ENCODE results near the gene TCF21. TPM values are rescaled to one million over a fixed set of nuclear protein-coding genes. Genes with fewer than 3 reads are reported as not detected.

TCF21 gene
- total RNA-seq, 4 donors from 2014 or later, result 1.5 to 9.1 (median 4.7) TPM

DNA sequence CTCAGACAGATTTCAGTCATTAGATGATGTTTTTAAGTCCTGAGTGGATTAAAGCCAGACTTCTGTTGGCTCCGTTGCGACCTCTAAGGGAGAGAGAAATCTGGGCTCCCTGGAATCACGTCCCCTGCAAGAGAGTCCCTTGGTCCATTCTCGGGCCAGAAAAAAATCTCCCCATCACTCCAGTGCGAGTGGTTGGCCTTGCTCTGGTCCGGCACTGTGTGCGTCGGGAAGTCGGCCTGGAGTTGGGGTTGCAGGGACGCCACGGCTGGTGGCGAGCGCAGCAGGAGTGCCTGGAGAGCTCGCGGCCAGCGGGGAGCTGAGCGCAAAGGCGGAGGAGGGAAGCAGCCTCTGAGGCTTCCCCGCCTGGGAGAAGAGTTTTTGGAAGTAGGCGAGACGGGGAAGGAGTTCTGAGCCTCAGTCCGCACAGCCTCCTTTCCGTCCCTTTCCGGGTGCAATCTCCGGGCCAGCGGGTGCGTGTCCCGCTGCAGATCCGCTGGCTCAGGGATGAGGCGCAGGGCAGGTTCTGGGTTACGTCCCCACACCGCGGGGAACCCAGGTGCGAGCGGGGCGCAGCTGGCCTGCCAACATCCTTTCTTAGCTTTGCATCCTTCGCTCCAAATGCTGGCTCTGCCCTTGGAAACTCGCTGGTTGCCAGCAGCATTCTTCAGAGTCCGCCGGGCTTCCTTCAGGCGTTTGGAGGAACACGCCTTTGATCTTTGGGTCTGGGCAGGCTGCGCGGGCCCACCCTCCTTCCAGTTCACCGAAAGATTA is 6.8 kb downstream of the TCF21 start:
- H3K4me3 ChIP-seq, result peak overlapping the region in 1 of 2 donors; percentile 28
- intact Hi-C loops (cut with DNase I; ENCODE audit: low total_unique reads), result no loop called here
- TF ChIP-seq POLR2A (IDR thresholded peaks at IDR 0.05), result no peak
- TF ChIP-seq, protein P1, sequence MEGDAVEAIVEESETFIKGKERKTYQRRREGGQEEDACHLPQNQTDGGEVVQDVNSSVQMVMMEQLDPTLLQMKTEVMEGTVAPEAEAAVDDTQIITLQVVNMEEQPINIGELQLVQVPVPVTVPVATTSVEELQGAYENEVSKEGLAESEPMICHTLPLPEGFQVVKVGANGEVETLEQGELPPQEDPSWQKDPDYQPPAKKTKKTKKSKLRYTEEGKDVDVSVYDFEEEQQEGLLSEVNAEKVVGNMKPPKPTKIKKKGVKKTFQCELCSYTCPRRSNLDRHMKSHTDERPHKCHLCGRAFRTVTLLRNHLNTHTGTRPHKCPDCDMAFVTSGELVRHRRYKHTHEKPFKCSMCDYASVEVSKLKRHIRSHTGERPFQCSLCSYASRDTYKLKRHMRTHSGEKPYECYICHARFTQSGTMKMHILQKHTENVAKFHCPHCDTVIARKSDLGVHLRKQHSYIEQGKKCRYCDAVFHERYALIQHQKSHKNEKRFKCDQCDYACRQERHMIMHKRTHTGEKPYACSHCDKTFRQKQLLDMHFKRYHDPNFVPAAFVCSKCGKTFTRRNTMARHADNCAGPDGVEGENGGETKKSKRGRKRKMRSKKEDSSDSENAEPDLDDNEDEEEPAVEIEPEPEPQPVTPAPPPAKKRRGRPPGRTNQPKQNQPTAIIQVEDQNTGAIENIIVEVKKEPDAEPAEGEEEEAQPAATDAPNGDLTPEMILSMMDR (IDR thresholded peaks at IDR 0.05), result no peak
- H3K27me3 ChIP-seq, result peaks cover 0 to 10% of the 10 kb centered on the region in 2 donors
- H3K36me3 ChIP-seq, result no peaks in the 10 kb centered on the region
- no peaks in the 10 kb centered on the region for H3K9me3 ChIP-seq
- no peaks in the 10 kb centered on the region for H3K4me1 ChIP-seq
- DNase-seq, result peak in 1 of 2 donors; percentile 49
- H3K27ac ChIP-seq, result peak overlapping the region; percentile 39 to 63

DNA sequence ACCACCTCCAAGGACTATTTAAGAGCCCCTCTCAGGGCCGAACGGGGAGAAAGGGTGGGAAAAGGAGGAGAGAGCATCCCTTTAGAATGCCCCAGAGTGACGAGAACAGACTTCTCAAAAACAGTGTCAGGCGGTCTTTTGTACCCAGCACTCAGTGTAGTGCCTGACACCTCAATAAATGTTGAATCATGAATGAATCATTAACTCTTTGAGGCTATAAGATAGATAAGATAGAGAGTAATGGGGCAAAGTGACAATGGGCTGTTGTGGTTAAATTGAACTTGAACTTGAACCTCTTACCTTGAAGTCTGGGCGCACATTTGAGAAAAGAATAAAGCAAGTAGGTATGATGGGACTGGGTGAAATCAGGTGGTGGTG is 7.4 kb downstream of the TCF21 start:
- peaks cover 0 to 9% of the 10 kb centered on the region in 2 donors for H3K27me3 ChIP-seq

DNA sequence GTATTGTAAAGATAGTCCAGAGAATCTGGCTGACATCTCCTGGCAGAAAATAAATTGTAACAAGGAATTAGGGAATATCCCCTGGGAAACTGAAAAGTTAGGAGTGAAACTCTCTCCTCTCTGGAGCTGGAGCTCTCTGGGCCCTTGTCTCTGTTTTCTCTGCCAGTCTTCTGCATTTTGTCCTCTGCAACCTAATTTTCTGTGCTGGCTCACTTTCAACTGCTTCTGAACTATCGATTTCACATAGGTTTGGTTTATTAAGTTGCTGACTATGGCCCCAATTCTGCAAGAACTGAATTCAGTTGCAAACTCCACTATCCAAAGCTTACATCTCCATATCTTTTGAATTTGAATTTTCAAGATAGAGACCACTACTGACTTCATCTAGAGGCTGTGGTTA is 9.3 kb downstream of the TCF21 start:
- no peak overlapping the region for H3K4me3 ChIP-seq
- H3K4me1 ChIP-seq, result no peaks in the 10 kb centered on the region
- no peaks in the 10 kb centered on the region for H3K9me3 ChIP-seq
- DNase-seq, result no peak
- H3K27me3 ChIP-seq, result no peaks in the 10 kb centered on the region
- H3K27ac ChIP-seq, result no peak overlapping the region
- TF ChIP-seq, protein P1 (IDR thresholded peaks at IDR 0.05), result no peak
- TF ChIP-seq POLR2A (IDR thresholded peaks at IDR 0.05), result no peak
- intact Hi-C loops (cut with DNase I; ENCODE audit: low total_unique reads), result no loop called here
- no peaks in the 10 kb centered on the region for H3K36me3 ChIP-seq

More for the DNA sequence above, 7.4 kb downstream of the TCF21 start:
- no peaks in the 10 kb centered on the region for H3K4me1 ChIP-seq
- TF ChIP-seq POLR2A (IDR thresholded peaks at IDR 0.05), result no peak
- TF ChIP-seq, protein P1 (IDR thresholded peaks at IDR 0.05), result no peak
- H3K9me3 ChIP-seq, result no peaks in the 10 kb centered on the region
- no peak for DNase-seq
- no peaks in the 10 kb centered on the region for H3K36me3 ChIP-seq
- peak overlapping the region in 1 of 2 donors; percentile 28 for H3K4me3 ChIP-seq
- intact Hi-C loops (cut with DNase I; ENCODE audit: low total_unique reads), result no loop called here
- peak overlapping the region in 1 of 2 donors; percentile 63 for H3K27ac ChIP-seq

DNA sequence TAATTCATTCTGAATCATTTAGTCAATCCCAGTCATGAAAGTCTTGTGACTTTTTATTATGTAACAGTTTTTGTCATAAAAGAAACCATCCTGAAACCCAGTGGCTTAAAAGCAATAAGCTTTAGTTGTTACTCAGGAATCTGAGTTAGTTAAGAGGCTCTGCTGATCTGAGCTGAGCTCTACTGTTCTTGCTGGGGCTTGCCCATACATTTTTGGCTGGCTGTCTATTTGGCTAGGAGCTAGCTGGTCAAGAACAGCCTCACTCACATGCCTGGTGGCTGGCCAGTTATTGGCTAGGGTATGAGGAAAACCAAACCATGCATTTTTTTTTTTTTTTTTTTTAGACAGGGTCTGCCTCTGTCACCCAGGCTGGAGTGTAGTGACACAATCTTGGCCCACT is 10.6 kb downstream of the TCF21 start:
- DNase-seq, result no peak
- Histone ChIP-seq H3K27me3 (no peaks in the 10 kb centered on the region), H3K4me1 (no peaks in the 10 kb centered on the region), H3K27ac (no peak overlapping the region), H3K36me3 (no peaks in the 10 kb centered on the region), H3K4me3 (no peak overlapping the region), H3K9me3 (no peaks in the 10 kb centered on the region)
- no peak for TF ChIP-seq POLR2A (IDR thresholded peaks at IDR 0.05)
- TF ChIP-seq, protein P1 (IDR thresholded peaks at IDR 0.05), result no peak
- intact Hi-C loops (cut with DNase I; ENCODE audit: low total_unique reads), result no loop called here

DNA sequence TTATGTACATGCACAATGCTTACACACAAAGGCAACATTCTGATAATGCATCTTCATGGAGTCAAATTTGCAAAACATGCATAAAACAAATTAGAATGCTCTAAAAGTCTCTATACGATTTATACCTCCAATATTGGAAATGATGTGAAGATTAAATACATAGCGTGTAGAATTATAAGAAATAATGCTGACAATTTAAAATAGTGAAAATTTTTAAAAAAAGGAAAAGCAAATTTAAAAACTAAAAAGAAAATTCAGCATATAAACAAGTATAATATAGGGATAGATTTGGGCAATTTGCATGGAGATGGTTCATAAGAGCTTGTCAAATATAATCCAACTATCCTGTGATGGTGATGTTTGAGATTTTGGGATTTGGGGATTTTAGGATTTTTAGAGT is 14.9 kb downstream of the TCF21 start:
- Histone ChIP-seq H3K4me1 (no peaks in the 10 kb centered on the region), H3K27ac (no peak overlapping the region), H3K4me3 (no peak overlapping the region), H3K9me3 (no peaks in the 10 kb centered on the region), H3K27me3 (no peaks in the 10 kb centered on the region), H3K36me3 (no peaks in the 10 kb centered on the region)
- TF ChIP-seq POLR2A (IDR thresholded peaks at IDR 0.05), result no peak
- TF ChIP-seq, protein P1 (IDR thresholded peaks at IDR 0.05), result no peak
- intact Hi-C loops (cut with DNase I; ENCODE audit: low total_unique reads), result no loop called here
- DNase-seq, result no peak
